Uterus (tissue), 4 donors: Measurements from ENCODE around the gene TUBA1C. TPM values are rescaled to one million over a fixed set of nuclear protein-coding genes. Genes with fewer than 3 reads are reported as not detected.

ENCODE experiments used
- DNase-seq, 2 donors: peaks; one replicate each; pipeline ENCODE4 v3.0.0-alpha.2; 2019 to 2020
- H3K27ac ChIP-seq, 2 donors: fragments of 200-600 bp; sonication (generic); 1 replicate in 1 of 2; 2 replicates in 1 of 2; pipeline ENCODE4 v1.5.1; 2016 to 2018
- H3K27me3 ChIP-seq, 2 donors: fragments of 200-600 bp; sonication (generic); one replicate each; pipeline ENCODE4 v1.5.1; 2018 to 2019; ENCODE audit warnings: control low read depth in 1 of 2
- H3K36me3 ChIP-seq, 2 donors: fragments of 200-600 bp; sonication (generic); one replicate each; pipeline ENCODE4 v1.5.1; 2019; ENCODE audit warnings: control low read depth in 1 of 2
- H3K4me1 ChIP-seq, 2 donors: fragments of 200-600 bp; sonication (generic); one replicate each; pipeline ENCODE4 v1.5.1; 2018 to 2019; ENCODE audit warnings: control low read depth in 1 of 2
- H3K4me3 ChIP-seq, 2 donors: fragments of 200-600 bp; sonication (generic); 1 replicate in 1 of 2; 2 replicates in 1 of 2; pipeline ENCODE4 v1.5.1; 2018 to 2019; ENCODE audit warnings: mild to moderate bottlenecking in 1 of 2
- H3K9me3 ChIP-seq, 2 donors: fragments of 200-600 bp; sonication (generic); one replicate each; pipeline ENCODE4 v1.5.1; 2019; ENCODE audit warnings: control low read depth in 1 of 2
- POLR2A ChIP-seq, 2 donors: fragments of 450-650 bp; IDR thresholded peaks; one replicate each; pipeline ENCODE4 v1.6.1; 2016; ENCODE audit warnings: antibody characterized with exemption in 2 of 2, mild to moderate bottlenecking in 1 of 2, moderate library complexity in 1 of 2
- intact Hi-C: fragments of 100-400 bp; cut with DNase I; formaldehyde crosslinking; loops from one replicate; pipeline ENCODE4 v1.15.1; 2023; ENCODE audit warnings: low total_unique reads
- total RNA-seq, 4 donors: library from RNA; depleted of rRNA in 3 of 4; stranded (reverse); fragments of >200 nt in 3 of 4; gene quantifications; one replicate each; pipeline versions ENCODE4 v1.1.0 to v1.2.4, GENCODE V29; 2014 to 2023
- TF ChIP-seq, protein P1 (sequence below), 4 experiments: fragments of 200-600 bp in 2 of 4; fragments of 450-650 bp in 2 of 4; sonication (generic) in 2 of 4; IDR thresholded peaks; one replicate each; pipeline ENCODE4 v1.5.1; 2016 to 2019; ENCODE audit warnings: antibody characterized with exemption in 4 of 4, mild to moderate bottlenecking in 2 of 4, moderate library complexity in 1 of 4
- donor health status: DM: yes; HTN: yes; CAD: no.

The TUBA1C gene
- total RNA-seq, 4 donors from 2014 or later: 30.7 to 90.0 (median 74.6) TPM

DNA sequence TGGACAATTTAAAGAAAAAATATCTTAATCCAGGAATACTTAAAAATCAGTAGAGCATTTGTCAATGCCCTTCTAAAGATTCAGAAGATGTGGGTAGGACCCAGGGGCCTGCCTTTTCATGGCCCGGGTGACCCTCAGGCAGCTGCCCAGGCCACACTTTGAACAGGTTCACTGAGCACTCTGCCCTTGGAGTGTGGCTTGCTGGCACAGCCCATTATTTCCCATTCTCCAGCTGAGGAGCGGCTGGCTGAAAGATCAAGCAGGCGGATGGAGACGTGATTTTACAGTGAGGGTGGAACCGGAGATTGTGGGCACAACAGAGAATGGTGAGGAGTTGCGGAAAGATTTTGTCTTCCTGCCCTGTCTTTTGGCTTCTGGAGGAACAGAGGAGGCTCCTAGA, 23.0 kb downstream of the TUBA1C start:
- no peak for DNase-seq
- no peak overlapping the region for H3K4me3 ChIP-seq
- intact Hi-C loops: loop anchor here (10.0 kb wide), 1 partner anchor 57 kb away; the partner anchor contains the start of gene DNAJC22
- TF ChIP-seq, protein P1, sequence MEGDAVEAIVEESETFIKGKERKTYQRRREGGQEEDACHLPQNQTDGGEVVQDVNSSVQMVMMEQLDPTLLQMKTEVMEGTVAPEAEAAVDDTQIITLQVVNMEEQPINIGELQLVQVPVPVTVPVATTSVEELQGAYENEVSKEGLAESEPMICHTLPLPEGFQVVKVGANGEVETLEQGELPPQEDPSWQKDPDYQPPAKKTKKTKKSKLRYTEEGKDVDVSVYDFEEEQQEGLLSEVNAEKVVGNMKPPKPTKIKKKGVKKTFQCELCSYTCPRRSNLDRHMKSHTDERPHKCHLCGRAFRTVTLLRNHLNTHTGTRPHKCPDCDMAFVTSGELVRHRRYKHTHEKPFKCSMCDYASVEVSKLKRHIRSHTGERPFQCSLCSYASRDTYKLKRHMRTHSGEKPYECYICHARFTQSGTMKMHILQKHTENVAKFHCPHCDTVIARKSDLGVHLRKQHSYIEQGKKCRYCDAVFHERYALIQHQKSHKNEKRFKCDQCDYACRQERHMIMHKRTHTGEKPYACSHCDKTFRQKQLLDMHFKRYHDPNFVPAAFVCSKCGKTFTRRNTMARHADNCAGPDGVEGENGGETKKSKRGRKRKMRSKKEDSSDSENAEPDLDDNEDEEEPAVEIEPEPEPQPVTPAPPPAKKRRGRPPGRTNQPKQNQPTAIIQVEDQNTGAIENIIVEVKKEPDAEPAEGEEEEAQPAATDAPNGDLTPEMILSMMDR (IDR thresholded peaks at IDR 0.05): no peak
- no peak for TF ChIP-seq POLR2A (IDR thresholded peaks at IDR 0.05)
- H3K4me1 ChIP-seq: peaks cover 0 to under 1% of the 10 kb centered on the region in 2 donors
- H3K9me3 ChIP-seq: no peaks in the 10 kb centered on the region
- H3K36me3 ChIP-seq: no peaks in the 10 kb centered on the region
- H3K27me3 ChIP-seq: no peaks in the 10 kb centered on the region
- no peak overlapping the region for H3K27ac ChIP-seq

DNA sequence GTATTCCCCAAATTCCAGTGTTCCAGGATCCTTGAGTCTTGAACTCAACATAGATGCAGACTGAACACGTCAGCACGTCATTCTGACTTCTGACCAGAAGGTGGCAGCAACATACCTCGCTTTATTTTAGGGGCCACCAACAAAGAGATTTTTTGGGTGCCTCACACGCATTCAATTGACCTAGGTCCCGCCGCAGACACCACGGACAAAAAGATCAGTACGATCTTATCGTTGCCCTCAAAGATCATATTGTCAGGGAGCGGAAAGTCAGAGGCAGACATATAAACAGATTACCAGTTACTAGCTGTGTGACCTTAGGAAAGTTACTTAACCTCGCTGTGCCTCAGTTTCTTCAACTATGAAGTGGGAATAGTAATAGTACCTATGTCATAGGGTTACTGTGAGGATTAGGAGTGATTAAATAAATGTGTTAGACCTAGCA, 23.6 kb downstream of the TUBA1C start:
- intact Hi-C loops: loop anchor here (10.0 kb wide), 1 partner anchor 56 kb away; the partner anchor contains the start of gene DNAJC22
- Histone ChIP-seq H3K4me1 (peaks cover 0 to 5% of the 10 kb centered on the region in 2 donors), H3K36me3 (no peaks in the 10 kb centered on the region), H3K27ac (no peak overlapping the region), H3K9me3 (no peaks in the 10 kb centered on the region), H3K27me3 (no peaks in the 10 kb centered on the region), H3K4me3 (no peak overlapping the region)
- DNase-seq: peak; percentile 38 to 57
- TF ChIP-seq, protein P1 (IDR thresholded peaks at IDR 0.05): peak; percentile 69 to 84 (median 76)
- TF ChIP-seq POLR2A (IDR thresholded peaks at IDR 0.05): no peak

DNA sequence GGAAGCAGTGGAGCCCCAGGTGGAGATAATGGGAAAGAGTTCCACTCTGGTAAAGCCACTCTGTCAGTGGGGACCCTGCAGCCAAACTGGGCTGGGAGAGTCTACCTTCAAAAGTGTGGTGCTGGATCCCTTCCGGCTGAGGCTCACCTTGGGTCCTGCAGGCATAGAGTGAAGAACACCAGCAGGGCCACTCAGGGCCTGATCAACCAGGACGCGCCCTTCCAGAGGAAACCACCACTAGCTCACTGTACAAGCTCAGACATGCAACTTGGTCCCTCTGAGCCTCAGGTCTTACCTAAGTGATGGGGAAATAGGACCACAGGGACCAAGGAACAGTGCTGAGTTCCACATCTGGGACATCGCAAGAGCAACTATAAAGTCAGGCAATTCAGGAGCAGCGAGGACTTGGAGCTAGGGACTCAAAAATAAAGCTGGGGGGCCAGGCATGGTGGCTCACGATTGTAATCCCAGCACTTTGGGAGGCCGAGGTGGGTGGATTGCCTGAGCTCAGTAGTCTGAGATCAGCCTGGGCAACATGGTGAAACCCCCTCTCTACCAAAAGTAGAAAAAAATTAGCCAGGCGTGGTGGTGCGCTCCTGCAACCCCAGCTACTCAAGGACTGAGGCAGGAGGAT, 24.2 kb downstream of the TUBA1C start:
- intact Hi-C loops: loop anchor here (10.0 kb wide), 1 partner anchor 56 kb away; the partner anchor contains the start of gene DNAJC22
- Histone ChIP-seq H3K36me3 (no peaks in the 10 kb centered on the region), H3K4me1 (peaks cover 0 to 5% of the 10 kb centered on the region in 2 donors), H3K27ac (no peak overlapping the region), H3K27me3 (no peaks in the 10 kb centered on the region), H3K4me3 (no peak overlapping the region), H3K9me3 (no peaks in the 10 kb centered on the region)
- no peak for TF ChIP-seq POLR2A (IDR thresholded peaks at IDR 0.05)
- TF ChIP-seq, protein P1 (IDR thresholded peaks at IDR 0.05): no peak
- no peak for DNase-seq

DNA sequence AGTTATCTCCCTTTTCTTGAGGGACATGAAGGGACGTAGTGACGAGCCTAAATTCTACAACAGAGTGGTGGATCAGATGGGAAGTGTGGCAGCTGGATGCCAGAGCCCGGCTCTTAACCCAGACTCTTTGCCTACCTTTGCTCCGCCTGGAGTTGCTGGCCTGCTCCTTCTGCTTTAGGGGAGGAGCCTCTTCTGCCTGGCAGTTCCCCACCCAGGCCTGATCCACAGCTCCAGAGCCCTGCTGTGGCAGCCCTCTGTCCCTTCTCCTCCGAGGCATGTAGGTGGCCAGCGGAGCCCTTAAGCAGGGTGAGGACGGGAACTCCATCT, 27.8 kb downstream of the TUBA1C start:
- intact Hi-C loops: no loop called here
- peaks cover 16 to 20% of the 10 kb centered on the region in 2 donors for H3K27me3 ChIP-seq

More for the DNA sequence above, 27.8 kb downstream of the TUBA1C start:
- peak in 1 of 2 donors; percentile 22 for DNase-seq
- Histone ChIP-seq H3K4me3 (no peak overlapping the region), H3K27ac (peak overlapping the region in 1 of 2 donors; percentile 6), H3K36me3 (no peaks in the 10 kb centered on the region), H3K4me1 (peaks cover 0 to 15% of the 10 kb centered on the region in 2 donors), H3K9me3 (no peaks in the 10 kb centered on the region)
- TF ChIP-seq, protein P1 (IDR thresholded peaks at IDR 0.05): no peak
- TF ChIP-seq POLR2A (IDR thresholded peaks at IDR 0.05): no peak
